Dermis microvascular lymphatic vessel endothelial cell (primary cell): ENCODE data around the gene SLC12A8. TPM values are rescaled to one million over a fixed set of nuclear protein-coding genes. Genes with fewer than 3 reads are reported as not detected.

Source experiments
- DNase-seq, 2 donors: peaks; one replicate each; pipeline versions ENCODE4 v3.0.0 to v3.0.0-alpha.2; 2010; ENCODE audit warnings: low read depth in 2 of 2
- total RNA-seq: library from RNA; depleted of rRNA; stranded (reverse); fragments of >200 nt; gene quantifications from 2 replicates; pipeline ENCODE4 v1.2.1, GENCODE V29; 2014

SLC12A8 gene
- total RNA-seq, 1 donor from 2014 or later = 0.13 TPM

DNA sequence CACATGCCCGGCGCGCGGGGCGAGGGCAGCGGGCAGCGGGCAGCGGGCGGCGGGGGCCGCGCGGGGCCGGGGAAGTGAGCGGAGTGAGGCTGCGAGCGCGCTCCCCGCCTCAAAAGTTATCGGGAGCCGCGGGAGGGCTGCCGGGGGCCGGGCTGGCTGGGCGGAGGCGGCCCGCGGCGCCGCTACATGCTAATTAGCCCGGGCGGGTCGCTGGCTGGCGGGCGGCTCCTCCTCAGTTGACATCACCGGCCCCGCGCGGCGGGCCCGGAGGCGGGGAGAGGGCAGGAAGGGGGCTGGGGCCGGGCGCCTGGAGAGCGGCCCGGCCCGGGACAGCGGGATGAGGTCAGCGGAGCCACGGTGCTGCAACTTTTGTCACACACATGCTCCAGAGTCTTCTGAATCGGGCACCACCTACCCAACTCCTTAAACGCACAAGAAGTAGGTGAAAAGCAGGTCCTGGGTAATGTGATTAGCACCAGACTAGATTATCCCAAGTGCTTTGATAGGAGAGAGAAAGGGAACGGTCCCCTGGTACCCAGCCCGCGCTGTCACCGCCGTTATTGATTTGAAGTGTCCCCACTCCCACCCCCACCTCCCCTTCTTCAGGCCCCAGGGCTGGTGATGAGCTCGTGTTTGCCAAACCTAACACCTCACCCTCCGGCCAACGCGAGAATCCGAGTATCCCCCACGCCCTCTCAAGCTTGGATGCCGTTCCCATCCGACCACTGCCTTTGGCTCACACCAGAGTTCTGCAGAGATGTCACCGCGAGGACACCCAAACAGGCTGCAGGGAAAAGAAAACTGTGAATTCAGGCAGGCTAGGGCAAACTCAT lies 156.4 kb downstream of the SLC12A8 start, which contains the start of gene HEG1:
HEG1 (minus strand) TSS at position 85 of the 833 bp plus-strand sequence. CDS start 107 bp downstream, outside the sequence.
- peak; percentile 33 to 89 for DNase-seq

GRCh38 chr3:125055331-125055912 lies 157.1 kb downstream of the SLC12A8 start:
- DNase-seq = no peak

- peak; percentile 74 to 79 for DNase-seq
These were observed 157.9 kb downstream of the SLC12A8 start for GRCh38 chr3:125054449-125055329.

GRCh38 chr3:125054062-125054448 lies 158.5 kb downstream of the SLC12A8 start:
- DNase-seq = no peak

GRCh38 chr3:125053304-125053699 lies 159.2 kb downstream of the SLC12A8 start:
- no peak for DNase-seq

DNA sequence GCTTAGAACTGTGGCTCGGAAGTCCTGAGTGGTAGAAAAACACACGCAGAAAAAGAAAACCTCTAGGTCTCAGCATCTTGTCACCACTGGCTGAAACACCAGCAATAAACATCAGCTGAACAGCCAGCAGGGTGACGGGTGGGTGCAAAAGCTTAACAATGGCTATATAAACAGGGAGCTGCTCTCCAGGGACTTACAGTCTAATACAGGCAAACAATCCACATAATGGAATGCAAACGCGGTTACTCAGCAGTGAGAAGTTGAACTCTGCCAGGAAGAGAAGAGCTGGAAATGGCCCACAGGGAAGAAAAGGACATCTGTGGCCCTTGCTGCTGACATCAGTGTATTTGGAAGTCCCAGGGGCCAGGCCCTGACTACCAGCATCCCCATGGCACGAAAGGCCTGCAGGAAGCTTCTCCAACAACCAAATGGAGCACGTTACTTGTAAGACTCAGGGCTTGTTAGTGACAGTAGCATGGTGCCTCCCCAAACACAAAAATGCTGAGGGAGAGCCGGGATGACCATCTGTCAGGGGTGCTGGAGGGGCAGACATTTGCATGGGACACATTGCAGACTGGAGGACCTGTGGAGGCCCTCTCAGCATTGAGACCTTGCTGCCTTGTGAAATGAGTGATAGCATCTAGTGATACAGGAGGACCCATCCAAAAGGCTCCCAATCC lies 159.8 kb downstream of the SLC12A8 start:
- peak in 1 of 2 donors; percentile 79 for DNase-seq

DNA sequence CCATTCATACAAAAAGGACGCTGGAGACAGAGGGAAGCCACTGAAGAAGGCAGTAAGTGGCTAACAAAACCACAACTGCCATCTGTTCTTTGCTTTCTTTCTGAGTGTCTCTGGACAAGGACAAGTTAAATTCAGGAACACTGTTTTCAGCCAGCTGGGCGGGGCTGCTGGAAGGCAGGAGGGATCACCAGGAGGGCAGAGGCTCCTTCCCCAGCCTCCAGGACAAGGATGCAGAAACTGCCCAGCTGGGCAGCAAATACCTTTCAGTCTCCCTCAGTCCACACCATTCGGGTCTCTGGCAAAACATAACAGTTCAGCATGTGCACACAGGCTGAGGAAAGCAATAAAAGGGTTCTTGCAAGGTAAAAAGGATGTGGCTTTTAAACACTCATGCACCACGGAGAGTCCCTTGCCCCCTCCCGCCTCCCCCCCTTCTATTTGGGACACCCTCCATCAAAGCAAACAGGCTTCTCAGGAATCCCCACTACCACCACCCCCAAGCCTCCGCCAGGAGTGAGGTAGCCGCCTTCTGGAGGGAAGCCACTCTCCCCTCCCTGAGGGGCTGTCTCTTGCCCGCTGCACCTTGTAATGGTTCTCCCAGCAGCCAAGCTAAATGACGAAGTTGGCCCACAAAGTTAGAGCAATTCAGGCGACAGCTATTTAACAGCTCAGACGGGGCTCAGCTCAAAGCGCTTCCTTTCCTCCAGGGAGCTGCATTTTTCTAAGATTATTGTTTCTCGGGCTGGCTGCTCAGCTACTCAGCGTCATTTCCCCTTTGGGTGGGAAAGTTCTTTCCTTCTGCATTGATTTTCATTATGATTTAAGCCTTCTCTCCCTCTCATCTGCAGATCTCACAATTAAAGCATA lies 160.6 kb downstream of the SLC12A8 start:
- peak in 1 of 2 donors; percentile 72 for DNase-seq

GRCh38 chr3:125051205-125051604 lies 161.3 kb downstream of the SLC12A8 start:
- no peak for DNase-seq

DNA sequence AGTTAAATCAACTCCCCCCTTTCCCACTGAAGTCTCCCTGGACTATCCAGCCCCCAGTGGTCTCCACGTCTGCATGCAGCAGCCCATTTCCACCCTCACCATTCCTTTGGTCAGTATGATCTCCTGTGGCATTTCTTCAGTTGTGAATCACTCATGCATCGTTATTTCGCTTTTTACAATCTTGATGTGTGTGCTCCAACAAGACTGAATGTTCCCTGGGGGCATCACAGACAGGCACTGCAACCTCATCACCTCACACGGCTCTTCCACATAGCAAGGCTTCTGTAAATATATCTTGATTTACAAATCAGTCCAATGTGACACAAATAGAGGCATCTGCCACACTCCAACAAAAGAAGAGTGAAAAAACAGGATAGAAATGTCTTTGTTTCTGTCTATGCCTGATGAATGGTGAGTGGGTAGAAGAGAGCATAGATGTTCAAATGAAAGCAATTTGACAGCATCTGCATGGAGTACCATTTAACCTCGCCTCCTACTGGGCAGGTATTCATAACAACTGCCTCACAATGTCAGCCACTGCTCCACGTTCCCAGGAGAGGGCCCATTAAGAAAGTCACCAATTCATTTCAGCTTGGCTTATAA lies 162.0 kb downstream of the SLC12A8 start:
- DNase-seq = no peak

DNA sequence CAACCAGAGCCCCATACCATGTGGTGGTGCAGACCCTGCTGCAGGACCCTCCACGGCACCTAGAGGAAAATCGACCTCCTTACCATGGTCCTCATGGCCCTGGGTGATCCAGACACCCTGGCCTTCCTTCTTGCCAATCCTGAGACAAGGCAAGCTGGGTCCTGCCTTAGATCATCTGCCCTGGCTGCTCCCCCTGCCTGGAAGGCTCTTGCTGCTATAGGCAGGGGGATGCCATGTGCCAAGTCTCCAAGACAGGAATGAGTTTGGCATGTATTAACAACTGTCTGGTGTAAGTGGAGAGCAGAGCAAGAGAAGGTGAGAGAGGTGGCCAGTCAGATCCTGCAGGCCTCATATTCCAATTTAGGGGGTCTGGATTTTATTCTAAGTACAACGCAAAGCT lies 164.3 kb downstream of the SLC12A8 start:
- no peak for DNase-seq

DNA sequence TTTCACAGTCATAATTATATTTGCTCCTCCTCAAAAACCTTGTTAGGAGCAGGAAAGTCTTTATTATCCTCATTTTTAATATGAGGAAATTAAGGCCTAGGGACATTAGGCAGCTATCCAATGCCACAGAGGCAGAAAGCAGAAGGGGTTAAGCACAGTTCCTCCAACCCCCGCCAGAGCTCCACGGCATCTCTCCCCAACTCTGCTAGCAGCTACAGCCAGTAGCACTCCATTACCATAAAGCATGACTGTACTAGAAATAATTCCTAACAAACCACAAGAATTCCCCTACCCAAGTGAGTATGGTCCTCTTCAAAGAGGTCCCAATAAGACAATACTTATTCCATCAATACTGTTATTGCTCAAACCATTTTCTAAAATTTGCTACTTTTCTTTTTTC lies 166.6 kb downstream of the SLC12A8 start:
- no peak for DNase-seq

GRCh38 chr3:125045194-125045593 lies 167.4 kb downstream of the SLC12A8 start:
- DNase-seq = no peak

DNA sequence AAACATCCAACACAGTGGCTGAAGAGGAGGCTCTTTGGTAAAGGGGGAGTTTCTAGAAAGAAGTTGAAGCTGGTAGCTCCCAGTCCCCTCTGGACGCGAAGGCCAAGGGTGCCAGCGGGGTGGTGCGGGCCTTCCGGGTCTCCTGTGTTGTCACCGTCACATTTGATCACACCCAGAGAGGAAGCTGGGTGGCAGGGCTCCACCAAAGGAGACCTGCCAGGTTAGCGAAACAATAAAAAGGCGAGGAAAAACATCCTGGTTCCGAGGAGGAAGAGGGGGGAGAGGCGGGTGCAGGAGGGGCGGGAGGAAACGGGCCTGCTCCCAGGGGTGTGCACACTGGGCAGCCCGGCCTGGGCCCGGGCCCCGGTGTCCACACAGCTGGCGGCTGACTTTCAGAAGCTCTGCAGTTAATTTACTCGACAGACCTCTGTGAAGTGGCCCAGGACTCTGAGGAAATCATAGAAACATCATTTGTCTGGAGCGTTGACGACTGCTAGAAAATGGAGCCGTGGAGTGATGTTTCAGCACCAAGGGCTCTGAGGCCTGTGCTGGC lies 168.9 kb downstream of the SLC12A8 start:
- peak; percentile 31 to 70 for DNase-seq

- peak in 1 of 2 donors; percentile 38 for DNase-seq
These were observed 169.7 kb downstream of the SLC12A8 start for GRCh38 chr3:125042725-125043406.

DNA sequence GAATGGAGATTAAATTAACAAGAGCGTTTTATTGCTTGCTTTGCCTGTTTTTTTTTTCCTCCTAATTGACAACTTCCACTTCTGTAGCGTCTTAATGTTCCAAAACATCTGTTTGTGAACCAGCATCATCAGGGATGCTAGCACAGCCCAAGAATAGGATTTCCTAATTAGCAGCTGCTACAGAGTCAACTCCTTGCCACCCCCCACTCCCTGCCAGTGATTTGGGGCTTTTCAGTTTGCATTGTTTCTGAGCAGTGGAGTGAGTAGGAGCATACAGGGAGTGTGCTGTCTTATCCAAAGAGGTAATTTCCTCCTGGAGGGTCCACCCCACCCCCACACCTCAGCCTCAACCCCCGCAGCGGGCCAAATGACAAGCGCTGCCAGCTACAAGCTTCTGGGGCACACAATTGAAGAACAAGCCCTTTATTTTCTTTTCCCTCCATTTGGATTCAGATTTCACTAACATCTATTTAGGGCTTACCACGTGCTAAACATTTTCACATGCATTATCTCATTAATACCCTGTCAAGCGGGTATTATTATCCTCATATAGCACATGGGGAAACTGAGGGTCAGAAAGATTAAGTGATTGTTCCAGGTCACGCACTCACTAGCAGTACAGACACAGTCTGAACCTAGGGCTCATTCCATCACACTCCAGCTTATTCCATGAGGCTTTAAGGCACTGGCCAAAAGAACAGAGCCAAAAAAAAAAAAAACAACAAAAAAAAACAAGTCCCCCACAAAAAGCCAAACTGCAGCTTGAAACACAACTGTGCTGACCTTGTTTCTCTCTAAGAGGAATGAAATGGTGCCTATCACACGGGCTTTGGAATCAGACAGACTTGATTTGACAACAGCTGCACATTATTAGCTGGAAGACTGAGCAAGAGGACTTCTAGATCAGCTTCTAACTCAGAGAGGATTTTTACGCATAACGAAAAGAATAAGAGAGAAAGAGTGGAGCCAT lies 173.1 kb downstream of the SLC12A8 start:
- no peak for DNase-seq

GRCh38 chr3:125037498-125038150 lies 174.9 kb downstream of the SLC12A8 start:
- no peak for DNase-seq

GRCh38 chr3:125035217-125035616 lies 177.3 kb downstream of the SLC12A8 start:
- no peak for DNase-seq
